Endothelial cell of umbilical vein (primary cell): Measurements from ENCODE around the gene DDX51. TPM values are rescaled to one million over a fixed set of nuclear protein-coding genes. Genes with fewer than 3 reads are reported as not detected.

Experiments used
- BruUV-seq: library from RNA; stranded (reverse); fragments of 400-500 nt; replicated peaks from 2 replicates; lab custom pipeline; 2021; lab: Mats Ljungman, UMichigan
- CTCF ChIA-PET: fragments of 300-600, 350-600 bp; sonication (Branson Sonifier 250); formaldehyde crosslinking; loops from one replicate; lab custom pipeline; 2021; ENCODE audit warnings: antibody characterized with exemption, inconsistent platforms; lab: Charles Lee
- POLR2A ChIA-PET: fragments of 300-600, 350-600 bp; sonication (Branson Sonifier 250); formaldehyde crosslinking; loops from one replicate; lab custom pipeline; 2021; ENCODE audit warnings: antibody characterized with exemption, inconsistent platforms; lab: Charles Lee
- DNase-seq: peaks from one replicate; pipeline ENCODE4 v3.0.0-alpha.2; 2011; ENCODE audit warnings: low read depth, low spot score
- FAIRE-seq: peaks from 2 replicates; lab custom pipeline; 2011; peaks lifted over from hg19 to GRCh38; lab: Jason Lieb, UNC
- H2AFZ ChIP-seq: 2 replicates; pipeline ENCODE4 v1.6.0; 2012; ENCODE audit warnings: low read depth, low read length, control low read depth, inconsistent platforms
- H3K27ac ChIP-seq: 2 replicates; pipeline ENCODE4 v1.5.1; 2011; ENCODE audit warnings: low read depth, mild to moderate bottlenecking, control low read depth, low read length, moderate library complexity; ENCODE audit not compliant: insufficient read depth
- H3K27me3 ChIP-seq, 2 experiments: 2 replicates each; pipeline versions ENCODE4 v1.6.0 to v1.6.1; 2011; ENCODE audit warnings: low read length in 2 of 2, mixed read lengths in 1 of 2; ENCODE audit not compliant: control insufficient read depth in 2 of 2, insufficient read depth in 2 of 2
- H3K36me3 ChIP-seq, 2 experiments: 2 replicates in 1 of 2; 3 replicates in 1 of 2; pipeline ENCODE4 v1.5.1; 2011; ENCODE audit warnings: low read length in 2 of 2, mild to moderate bottlenecking in 1 of 2, moderate library complexity in 1 of 2; ENCODE audit not compliant: control insufficient read depth in 2 of 2, insufficient read depth in 2 of 2; ENCODE audit errors: extremely low read depth in 1 of 2
- H3K4me1 ChIP-seq: 3 replicates; pipeline ENCODE4 v1.5.1; 2011; ENCODE audit warnings: mild to moderate bottlenecking, low read length; ENCODE audit not compliant: control insufficient read depth, insufficient read depth; ENCODE audit errors: extremely low read depth
- H3K4me2 ChIP-seq: 2 replicates; pipeline ENCODE4 v1.6.1; 2011; ENCODE audit warnings: low read length, control low read depth, mixed read lengths; ENCODE audit not compliant: insufficient read depth
- H3K4me3 ChIP-seq, 3 experiments: fragments of 200-600 bp in 1 of 3; sonication (generic), shearing (Covaris generic) in 1 of 3; replicated peaks in 1 of 3; 2 replicates each; pipeline ENCODE4 v1.5.1; 2011 to 2016; ENCODE audit warnings: control low read depth in 3 of 3, low read length in 3 of 3, mild to moderate bottlenecking in 2 of 3, inconsistent platforms in 1 of 3, low read depth in 1 of 3, moderate library complexity in 1 of 3; ENCODE audit not compliant: insufficient read depth in 1 of 3
- H3K79me2 ChIP-seq: 2 replicates; pipeline ENCODE4 v1.6.0; 2012; ENCODE audit warnings: low read length, inconsistent platforms; ENCODE audit not compliant: control insufficient read depth, insufficient read depth
- H3K9ac ChIP-seq: replicated peaks from 2 replicates; pipeline ENCODE3; 2011; ENCODE audit warnings: low read length, control low read depth; ENCODE audit not compliant: insufficient read depth; ENCODE audit errors: extremely low read depth
- H3K9me1 ChIP-seq: replicated peaks from 3 replicates; pipeline ENCODE4 v1.6.0; 2011; ENCODE audit warnings: mild to moderate bottlenecking, low read length; ENCODE audit not compliant: control insufficient read depth, insufficient read depth; ENCODE audit errors: extremely low read depth
- H3K9me3 ChIP-seq: replicated peaks from 2 replicates; pipeline ENCODE4 v1.5.1; 2012; ENCODE audit warnings: low read length, inconsistent platforms; ENCODE audit not compliant: control insufficient read depth, insufficient read depth
- H4K20me1 ChIP-seq: replicated peaks from 2 replicates; pipeline ENCODE3; 2011; ENCODE audit warnings: mild to moderate bottlenecking, low read length; ENCODE audit not compliant: control insufficient read depth, insufficient read depth; ENCODE audit errors: extremely low read depth
- CTCF ChIP-seq, 2 donors: IDR thresholded peaks; 1 replicate in 1 of 2; 2 replicates in 1 of 2; pipeline ENCODE4 v1.5.1; 2011; ENCODE audit warnings: low read length in 2 of 2, mild to moderate bottlenecking in 2 of 2, moderate library complexity in 2 of 2, control low read depth in 1 of 2, inconsistent platforms in 1 of 2, low read depth in 1 of 2; ENCODE audit not compliant: insufficient read depth in 1 of 2; ENCODE audit errors: extremely low read depth in 1 of 2
- GATA2 ChIP-seq: IDR thresholded peaks from 2 replicates; pipeline ENCODE4 v1.7.0; 2011; ENCODE audit warnings: low read depth, mild to moderate bottlenecking, moderate library complexity, mixed read lengths, low read length; ENCODE audit not compliant: insufficient read length, insufficient read depth
- MAX ChIP-seq: IDR thresholded peaks from 2 replicates; pipeline ENCODE4 v1.6.1; 2011; ENCODE audit not compliant: insufficient read depth, insufficient read length
- MYC ChIP-seq: IDR thresholded peaks from one replicate; pipeline ENCODE4 v1.6.1; 2011; ENCODE audit warnings: mild to moderate bottlenecking, low read depth, low read length
- dilution Hi-C: fragments of 300-500 bp; cut with MboI; formaldehyde crosslinking; loops from one replicate; pipeline ENCODE4 v1.15.0; 2019; ENCODE audit warnings: low sequenced_read_pairs; ENCODE audit not compliant: extremely low pct_ligation_motif_present
- intact Hi-C: fragments of 100-400 bp; cut with micrococcal nuclease; formaldehyde crosslinking; loops from one replicate; pipeline ENCODE4 v1.10.0; 2022
- polyA plus RNA-seq, 4 experiments: library from polyadenylated mRNA; depleted of rRNA in 3 of 4; stranded (reverse) in 3 of 4; unstranded in 1 of 4; fragments of >200 nt; gene quantifications; 2 replicates each; pipeline versions ENCODE4 v1.2.1 to v1.2.3, GENCODE V29; 2011 to 2012; ENCODE audit warnings: missing spikeins in 1 of 4
- total RNA-seq: library from RNA; stranded (reverse); gene quantifications from 2 replicates; pipeline ENCODE4 v1.2.3, GENCODE V29; 2021

The DDX51 gene
- total and polyA plus RNA-seq, 2 donors (not counting 3 experiments of a cell fraction or from before 2014, with no cell fraction given), result 11.4 to 23.5 TPM

GRCh38 chr12:132151766-132152410 lies 7.8 kb upstream of the DDX51 start:
- intact Hi-C loops, result no loop called here
- H3K27ac ChIP-seq, result no peak overlapping the region
- FAIRE-seq (no peak), DNase-seq (no peak)
- ChIA-PET POLR2A (no interaction called here), CTCF (interaction anchor here (0.6 kb wide), 1 partner anchor 262 kb away, joined by 3 read pairs; no protein-coding TSS in a partner anchor)
- H3K9me1 ChIP-seq, result no peaks in the 10 kb centered on the region
- H3K9ac ChIP-seq, result no peak overlapping the region
- H3K4me1 ChIP-seq, result no peaks in the 10 kb centered on the region
- no peak overlapping the region for H2AFZ ChIP-seq
- no peaks in the 10 kb centered on the region for H4K20me1 ChIP-seq
- H3K9me3 ChIP-seq, result no peaks in the 10 kb centered on the region
- no peaks in the 10 kb centered on the region for H3K27me3 ChIP-seq
- TSS peak; percentile 40 for BruUV-seq
- no peak for TF ChIP-seq MYC
- TF ChIP-seq MAX, result no peak
- no peak for TF ChIP-seq GATA2
- TF ChIP-seq CTCF (IDR thresholded peaks at IDR 0.05; ENCODE audit: extremely low read depth in 1 of 2, insufficient read depth in 1 of 2, low read depth in 1 of 2, low read length in 2 of 2), result no peak
- H3K36me3 ChIP-seq, result peaks cover 0 to 6% of the 10 kb centered on the region in 2 experiments
- dilution Hi-C loops, result no loop called here
- no peak overlapping the region for H3K4me3 ChIP-seq
- H3K4me2 ChIP-seq, result no peak overlapping the region
- no peaks in the 10 kb centered on the region for H3K79me2 ChIP-seq
